GM19372 (cell line): ENCODE results near the gene ZMAT3.
"Not testable (repeated sequence)": the region's sequence is repeated elsewhere in the genome, so short reads cannot be mapped to it uniquely, and the experiment has no call there.

ENCODE experiments used
- ATAC-seq: cut with Tn5 transposase; IDR thresholded peaks from one replicate; pipeline ENCODE4 v1.9.1; 2021; ENCODE audit warnings: mild to moderate bottlenecking, low read depth, moderate library complexity; ENCODE audit not compliant: unreplicated experiment

The ZMAT3 gene

GRCh38 chr3:179071323-179072099 is at the start of gene ZMAT3:
Gene ZMAT3 (minus strand): TSS chr3:179071809. CDS start chr3:179067752, 4,057 bp downstream.
- ATAC-seq: peak; percentile 71

DNA sequence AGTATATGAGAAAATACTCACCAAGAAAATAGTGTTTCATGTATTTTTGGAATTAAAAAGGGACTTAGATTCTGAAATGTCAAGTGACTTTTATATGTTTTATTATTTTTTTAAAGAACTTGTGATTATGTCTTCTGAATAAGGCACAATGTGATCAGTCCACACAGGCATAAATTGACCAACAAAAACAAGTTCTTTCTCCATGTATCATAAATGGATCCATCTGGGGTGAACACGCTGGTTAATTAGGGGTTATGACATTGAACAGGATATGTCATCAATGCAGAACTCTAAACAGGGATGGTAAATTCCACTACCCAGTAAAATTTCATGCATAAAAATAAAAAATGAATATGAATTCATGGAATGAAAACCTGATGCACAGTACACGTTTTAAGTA is 45.2 kb upstream of the ZMAT3 start:
- no peak for ATAC-seq

DNA sequence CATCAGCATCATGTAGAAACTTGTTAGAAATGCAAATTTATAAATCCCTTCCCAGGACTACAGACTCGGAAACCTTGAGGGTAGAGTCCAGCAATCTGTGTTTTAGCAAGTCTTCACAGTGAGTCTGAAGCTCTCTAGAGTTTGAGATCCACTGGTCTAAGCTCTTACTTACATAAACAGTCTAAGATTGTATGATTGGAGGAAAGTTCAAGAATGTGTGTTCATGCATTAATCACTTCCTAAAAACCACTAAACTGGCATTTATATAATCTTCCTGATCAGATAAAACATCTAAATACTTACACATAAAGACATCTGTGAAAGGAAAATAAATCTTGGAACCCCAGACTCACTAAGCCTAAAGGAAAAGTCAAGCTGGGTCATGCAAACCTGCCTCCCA is 43.8 kb upstream of the ZMAT3 start:
- ATAC-seq: not testable (repeated sequence)

GRCh38 chr3:179113903-179114302 is 42.3 kb upstream of the ZMAT3 start:
- ATAC-seq: no peak

GRCh38 chr3:179108086-179108485 is 36.5 kb upstream of the ZMAT3 start:
- no peak for ATAC-seq

DNA sequence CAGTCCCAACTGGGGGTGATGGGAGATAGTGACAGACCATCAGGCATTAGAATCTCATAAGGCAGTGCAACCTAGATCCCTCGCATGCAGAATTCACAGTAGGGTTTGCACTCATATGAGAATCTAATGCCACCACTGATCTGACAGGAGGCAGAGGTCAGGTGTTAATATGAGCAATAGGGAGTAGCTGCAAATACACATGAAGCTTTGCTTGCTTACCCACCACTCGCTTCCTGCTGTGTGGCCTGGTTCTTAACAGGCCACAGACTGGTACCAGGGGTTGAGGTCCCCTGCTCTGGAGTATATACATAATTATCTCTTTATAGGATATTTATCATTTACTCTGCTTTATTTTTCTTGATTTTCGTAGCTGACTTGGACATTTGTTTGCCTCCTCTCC is 36.0 kb upstream of the ZMAT3 start:
- no peak for ATAC-seq

DNA sequence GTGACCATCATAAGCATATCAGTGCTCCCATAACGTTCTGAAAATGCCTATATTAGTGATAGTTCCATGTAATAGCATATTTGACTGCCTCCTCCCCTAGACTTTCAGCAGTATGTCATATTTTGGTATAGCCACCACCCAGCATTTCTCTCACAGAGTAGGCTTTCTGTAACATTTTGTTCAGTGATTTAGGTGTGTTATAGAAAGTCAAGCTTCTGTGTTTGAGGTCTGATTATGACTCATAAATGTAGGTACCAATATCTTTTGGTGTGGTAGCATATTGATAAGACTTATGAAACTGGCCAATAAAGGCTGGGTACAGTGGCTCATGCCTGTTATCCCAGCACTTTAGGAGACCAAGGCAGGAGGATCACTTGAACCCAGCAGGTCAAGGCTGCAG is 34.3 kb upstream of the ZMAT3 start:
- no peak for ATAC-seq

DNA sequence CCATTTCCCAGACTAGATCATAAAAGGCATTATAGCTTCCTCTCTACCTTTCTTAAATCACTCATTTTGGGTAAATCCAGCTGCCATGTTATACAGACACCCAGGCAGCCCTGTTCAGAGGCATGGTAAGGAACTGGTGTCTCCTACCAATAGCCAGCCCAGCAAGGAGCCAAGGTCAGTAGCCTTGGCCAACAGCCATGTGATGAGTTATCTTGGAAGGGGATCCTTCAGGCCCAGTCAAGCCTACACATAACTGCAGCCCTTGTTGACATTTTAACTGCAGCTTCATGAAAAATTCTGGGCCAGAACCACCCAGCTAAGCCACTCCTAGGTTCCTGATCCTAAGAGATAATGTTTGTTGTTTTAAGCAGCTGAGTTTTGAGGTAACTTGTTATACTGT is 29.0 kb upstream of the ZMAT3 start:
- no peak for ATAC-seq

GRCh38 chr3:179098388-179099077 is 26.9 kb upstream of the ZMAT3 start:
- no peak for ATAC-seq

- no peak for ATAC-seq
These were observed 22.2 kb upstream of the ZMAT3 start for GRCh38 chr3:179093807-179094206.

DNA sequence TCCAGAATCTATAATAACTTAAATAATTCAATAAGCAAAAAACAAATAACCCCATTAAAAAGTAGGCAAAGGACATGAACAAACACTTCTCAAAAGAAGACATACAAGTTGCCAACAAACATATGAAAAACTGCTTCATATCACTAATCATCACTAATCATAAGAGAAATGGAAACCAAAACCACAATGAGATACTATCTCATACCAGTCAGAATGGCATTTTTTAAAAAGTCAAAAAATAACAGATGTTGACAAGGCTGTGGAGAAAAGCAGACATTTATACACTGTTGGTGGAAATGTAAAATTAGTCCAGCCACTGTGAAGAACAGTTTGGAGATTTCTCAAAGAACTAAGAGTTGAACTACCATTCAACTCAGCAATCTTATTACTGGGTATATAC is 19.5 kb upstream of the ZMAT3 start:
- ATAC-seq: no peak

GRCh38 chr3:179088306-179088705 is 16.7 kb upstream of the ZMAT3 start:
- no peak for ATAC-seq

- ATAC-seq: no peak
These were observed 12.4 kb upstream of the ZMAT3 start for GRCh38 chr3:179083977-179084376.

DNA sequence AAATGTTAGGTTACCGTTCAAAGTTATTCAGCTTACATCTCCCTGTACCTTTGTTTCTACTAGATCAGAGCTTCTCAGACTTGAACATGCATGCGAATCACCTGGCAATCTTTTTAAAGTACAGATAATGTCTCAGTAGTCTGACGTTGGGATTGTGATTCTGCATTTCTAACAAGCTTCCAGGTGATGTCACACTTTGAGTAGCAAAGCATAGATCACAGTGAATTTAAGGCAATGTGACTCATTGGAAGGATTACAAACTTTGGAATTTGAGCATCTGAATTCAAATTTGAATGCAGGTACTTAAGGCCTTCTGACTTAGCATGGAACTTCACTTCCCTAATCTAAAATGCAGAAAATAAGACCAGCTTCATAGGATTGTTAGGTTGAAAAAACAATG is 10.8 kb upstream of the ZMAT3 start:
- ATAC-seq: no peak

GRCh38 chr3:179081885-179082284 is 10.3 kb upstream of the ZMAT3 start:
- ATAC-seq: no peak

- ATAC-seq: no peak
These were observed 7.9 kb upstream of the ZMAT3 start for GRCh38 chr3:179079537-179079936.

DNA sequence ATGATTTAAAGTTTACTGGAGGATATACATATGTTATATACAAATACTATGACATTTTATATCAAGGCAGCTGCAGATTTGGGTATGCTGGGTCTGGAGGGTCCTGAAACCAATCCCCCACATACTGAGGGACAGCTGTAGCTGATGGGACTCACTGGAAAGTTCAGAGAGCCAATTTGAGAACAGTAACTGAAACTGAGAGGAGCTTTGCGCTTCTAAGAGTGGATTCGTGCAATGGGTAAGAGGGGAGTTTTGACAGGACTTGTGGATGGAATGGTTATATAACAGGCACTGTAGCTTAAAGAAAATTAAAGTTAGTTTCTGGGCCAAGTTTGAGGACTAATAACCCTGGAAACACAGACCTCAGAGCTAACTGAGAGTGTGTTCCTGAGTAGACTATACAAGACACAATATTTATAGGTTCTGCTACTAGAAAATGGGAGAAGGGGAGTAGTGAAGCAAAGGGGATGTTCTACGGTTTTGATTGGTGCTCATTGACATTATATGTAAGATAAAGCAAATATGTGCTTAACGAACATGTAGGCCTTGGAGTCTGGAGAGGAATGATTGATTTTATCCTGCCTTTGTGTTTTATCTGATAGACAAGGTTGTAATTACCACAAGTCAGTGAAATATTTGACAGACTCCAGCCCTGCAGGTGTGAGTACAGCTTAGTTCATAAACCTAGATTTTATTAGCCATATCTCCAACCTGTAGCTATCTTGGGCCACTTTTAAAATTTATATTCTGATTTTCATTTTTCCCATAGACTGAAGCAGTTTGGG is 4.8 kb upstream of the ZMAT3 start:
- peak; percentile 32 for ATAC-seq

GRCh38 chr3:179074656-179075055 is 3.0 kb upstream of the ZMAT3 start:
- ATAC-seq: no peak

- ATAC-seq: no peak
These were observed 2.2 kb upstream of the ZMAT3 start for GRCh38 chr3:179073816-179074215.

DNA sequence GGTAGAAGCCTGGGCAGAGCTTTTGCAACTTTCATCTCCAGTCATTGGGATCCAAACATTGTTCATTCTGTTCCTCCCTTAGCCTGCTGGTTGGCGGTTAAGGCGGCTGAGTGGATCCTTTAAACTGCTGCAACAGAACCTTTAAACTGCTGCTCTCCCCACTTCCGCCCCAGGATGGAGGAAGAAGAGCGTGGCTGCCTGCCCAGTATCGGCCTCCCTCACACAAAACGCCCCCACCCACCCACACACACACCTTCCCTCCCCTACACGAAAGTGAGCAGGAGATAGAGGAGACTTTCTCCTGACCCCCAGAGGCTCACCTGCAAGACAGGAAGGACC is 460 bp upstream of the ZMAT3 start:
- ATAC-seq: peak; percentile 20

DNA sequence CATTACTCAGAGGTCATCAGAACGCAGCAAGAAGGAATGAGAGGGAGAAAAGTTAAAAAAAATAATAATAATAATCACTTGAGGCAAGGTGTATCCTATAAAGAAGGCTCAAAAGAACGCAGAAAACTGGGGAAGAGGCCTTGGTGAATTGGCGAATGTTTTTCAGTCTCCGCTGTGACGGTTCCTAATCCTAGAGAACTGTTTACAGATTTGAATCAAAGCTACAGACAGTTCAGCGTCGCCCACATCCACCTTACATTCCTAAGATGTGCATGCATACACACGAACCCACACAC is 634 bp downstream of the ZMAT3 start:
- no peak for ATAC-seq
